ENCODE measurements around the gene PPM1B. TPM values are rescaled to one million over a fixed set of nuclear protein-coding genes. Genes with fewer than 3 reads are reported as not detected.

Gene PPM1B
- total and polyA plus RNA-seq, 2 donors (not counting 3 experiments of a cell fraction or from before 2014, with no cell fraction given) = 8.0 to 24.1 TPM

- H3K27ac ChIP-seq (ENCODE audit: insufficient read depth, low read depth, low read length) = no peak overlapping the region
- FAIRE-seq (no peak), DNase-seq (ENCODE audit: low read depth, low spot score) (no peak)
- intact Hi-C loops (cut with micrococcal nuclease) = no loop called here
- no peak overlapping the region for H2AFZ ChIP-seq (ENCODE audit: low read depth, low read length)
- no peaks in the 10 kb centered on the region for H3K9me3 ChIP-seq (replicated peaks; ENCODE audit: control insufficient read depth, insufficient read depth, low read length)
- no peak overlapping the region for H3K4me2 ChIP-seq (ENCODE audit: insufficient read depth, low read length)
- dilution Hi-C loops (cut with MboI; ENCODE audit: extremely low pct_ligation_motif_present, low sequenced_read_pairs) = no loop called here
- H3K79me2 ChIP-seq (ENCODE audit: control insufficient read depth, insufficient read depth, low read length) = no peaks in the 10 kb centered on the region
- TF ChIP-seq GATA2 (IDR thresholded peaks at IDR 0.05; ENCODE audit: insufficient read depth, insufficient read length, low read depth, low read length) (no peak), MAX (IDR thresholded peaks at IDR 0.05; ENCODE audit: insufficient read depth, insufficient read length) (no peak), POLR2AphosphoS5 (IDR thresholded peaks at IDR 0.05; ENCODE audit: insufficient read depth, low read depth, low read length) (no peak), JUN (IDR thresholded peaks at IDR 0.05; ENCODE audit: borderline replicate concordance, insufficient read depth, insufficient read length, low read depth) (no peak), FOS (IDR thresholded peaks at IDR 0.05; ENCODE audit: borderline replicate concordance, insufficient read depth, low read length) (no peak), POLR2A (IDR thresholded peaks at IDR 0.05; ENCODE audit: low read depth, low read length) (no peak), EZH2 (IDR thresholded peaks at IDR 0.05; ENCODE audit: borderline replicate concordance, low read depth, low read length, severe bottlenecking) (no peak), MYC (IDR thresholded peaks at IDR 0.05; ENCODE audit: low read depth, low read length) (no peak), CTCF (IDR thresholded peaks at IDR 0.05; ENCODE audit: extremely low read depth in 1 of 2, insufficient read depth in 1 of 2, low read depth in 1 of 2, low read length in 2 of 2) (no peak)
- H3K27me3 ChIP-seq (ENCODE audit: control insufficient read depth in 2 of 2, insufficient read depth in 2 of 2, low read length in 2 of 2) = peaks cover 1 to 5% of the 10 kb centered on the region in 2 experiments
- H3K36me3 ChIP-seq (ENCODE audit: control insufficient read depth in 2 of 2, extremely low read depth in 1 of 2, insufficient read depth in 2 of 2, low read length in 2 of 2) = no peaks in the 10 kb centered on the region
- ChIA-PET POLR2A (no interaction called here), CTCF (no interaction called here)
- peaks cover 3% of the 10 kb centered on the region for H3K4me1 ChIP-seq (ENCODE audit: control insufficient read depth, extremely low read depth, insufficient read depth, low read length)
- no peak overlapping the region for H3K9ac ChIP-seq (replicated peaks; ENCODE audit: extremely low read depth, insufficient read depth, low read length)
- no TSS peak for BruUV-seq (replicated peaks)
- H4K20me1 ChIP-seq (replicated peaks; ENCODE audit: control insufficient read depth, extremely low read depth, insufficient read depth, low read length) = no peaks in the 10 kb centered on the region
- no peaks in the 10 kb centered on the region for H3K9me1 ChIP-seq (replicated peaks; ENCODE audit: control insufficient read depth, extremely low read depth, insufficient read depth, low read length)
- H3K4me3 ChIP-seq (replicated peaks in 1 of 3; ENCODE audit: insufficient read depth in 1 of 3, low read depth in 1 of 3, low read length in 3 of 3) = no peak overlapping the region
Observed at GRCh38 chr2:44163777-44164176, 4.9 kb upstream of the PPM1B start.

Measured in endothelial cell of umbilical vein (primary cell).